PC-3 (cell line): ENCODE results near the gene PER2.

Experiments used
- CTCF ChIP-seq: fragments of 300-600 bp; sonication (generic); conservative IDR thresholded peaks from 2 replicates; pipeline ENCODE4 v1.5.1; 2017; ENCODE audit warnings: antibody characterized with exemption, low read depth, mild to moderate bottlenecking, low read length
- EZH2phosphoT487 ChIP-seq: fragments of 300-600 bp; sonication (generic); IDR thresholded peaks from 2 replicates; pipeline ENCODE4 v1.6.1; 2018; ENCODE audit warnings: mild to moderate bottlenecking, antibody characterized with exemption, low read length, borderline replicate concordance

GRCh38 chr2:238244151-238244550 is 44.3 kb downstream of the PER2 start:
- TF ChIP-seq CTCF, result no peak
- TF ChIP-seq EZH2phosphoT487, result no peak
